Measurements from ENCODE around the gene PEAK1. TPM values are rescaled to one million over a fixed set of nuclear protein-coding genes. Genes with fewer than 3 reads are reported as not detected.

The PEAK1 gene
- total and polyA plus RNA-seq, 9 of the 15 experiments (the other 6 are each of a cell fraction or from before 2014, with no cell fraction given) = 0.99 to 22.4 (median 10.8) TPM

DNA sequence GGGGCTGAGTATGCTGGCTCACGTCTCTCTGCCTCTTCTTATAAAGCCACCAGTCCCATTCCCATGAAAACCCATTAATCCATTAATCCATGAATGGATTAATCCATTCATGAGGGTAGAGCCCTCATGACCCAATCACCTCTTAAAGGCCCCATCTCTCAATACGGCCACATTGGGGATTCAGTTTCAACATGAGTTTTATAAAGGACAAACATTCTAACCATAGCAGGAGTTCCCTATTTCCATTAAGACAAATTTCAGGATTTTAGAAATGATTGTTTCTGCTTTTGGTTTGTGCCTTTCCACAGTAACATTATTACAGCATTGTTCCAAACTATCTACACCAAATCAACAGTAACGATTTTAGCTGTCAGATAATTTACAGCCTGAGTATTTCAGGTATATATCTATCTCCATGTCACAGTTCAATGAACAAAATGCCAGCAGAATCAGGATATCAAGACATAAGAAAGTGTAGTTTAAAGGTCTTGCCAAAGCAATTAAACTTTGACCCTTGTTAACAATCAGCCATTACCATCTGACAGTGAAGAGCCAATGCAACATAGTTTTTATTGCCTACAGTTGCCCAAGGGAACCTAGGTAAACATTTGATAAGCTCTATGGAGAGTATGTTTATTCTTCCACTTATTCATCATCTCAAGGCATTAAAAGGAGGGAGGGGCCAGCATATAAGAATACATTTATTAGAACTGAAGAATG, 352.8 kb downstream of the PEAK1 start (continued):
- TF ChIP-seq, protein P1, sequence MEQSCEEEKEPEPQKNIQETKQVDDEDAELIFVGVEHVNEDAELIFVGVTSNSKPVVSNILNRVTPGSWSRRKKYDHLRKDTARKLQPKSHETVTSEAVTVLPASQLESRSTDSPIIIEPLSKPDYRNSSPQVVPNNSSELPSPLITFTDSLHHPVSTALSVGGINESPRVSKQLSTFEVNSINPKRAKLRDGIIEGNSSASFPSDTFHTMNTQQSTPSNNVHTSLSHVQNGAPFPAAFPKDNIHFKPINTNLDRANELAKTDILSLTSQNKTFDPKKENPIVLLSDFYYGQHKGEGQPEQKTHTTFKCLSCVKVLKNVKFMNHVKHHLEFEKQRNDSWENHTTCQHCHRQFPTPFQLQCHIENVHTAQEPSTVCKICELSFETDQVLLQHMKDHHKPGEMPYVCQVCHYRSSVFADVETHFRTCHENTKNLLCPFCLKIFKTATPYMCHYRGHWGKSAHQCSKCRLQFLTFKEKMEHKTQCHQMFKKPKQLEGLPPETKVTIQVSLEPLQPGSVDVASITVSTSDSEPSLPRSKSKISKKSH (CRISPR knock-in tag; IDR thresholded peaks at IDR 0.05) = no peak
- TF ChIP-seq ZNF785 (CRISPR knock-in tag; IDR thresholded peaks at IDR 0.05) (no peak), L3MBTL2 (IDR thresholded peaks at IDR 0.05) (no peak), MEIS2 (IDR thresholded peaks at IDR 0.05; ENCODE audit: partially characterized antibody) (peak; percentile 65), ZEB2 (IDR thresholded peaks at IDR 0.05) (no peak), NR2C1 (IDR thresholded peaks at IDR 0.05) (peak; percentile 55; the same call in 1 of the 2 replicates), NR2C1 (tag; IDR thresholded peaks at IDR 0.05) (peak; percentile 82), ZNF133 (CRISPR knock-in tag; IDR thresholded peaks at IDR 0.05) (no peak), RFX1 (IDR thresholded peaks at IDR 0.05) (peak; percentile 59), TARDBP (IDR thresholded peaks at IDR 0.05) (no peak), JUN (IDR thresholded peaks at IDR 0.05; ENCODE audit: borderline replicate concordance, low read depth, low read length) (no peak), JUN (CRISPR knock-in tag; IDR thresholded peaks at IDR 0.05; ENCODE audit: borderline replicate concordance) (no peak), ARID1B (IDR thresholded peaks at IDR 0.05) (peak; percentile 64), FOSL1 (tag; conservative IDR thresholded peaks at IDR 0.05) (0 out of 2 replicates have a peak, but pooled peaks have one; percentile 27), NCOR1 (IDR thresholded peaks at IDR 0.05) (peak; percentile 52; the same call in 1 of the 2 replicates), MED1 (CRISPR knock-in tag; IDR thresholded peaks at IDR 0.05; ENCODE audit: borderline replicate concordance) (no peak), RBM34 (IDR thresholded peaks at IDR 0.05; ENCODE audit: borderline replicate concordance, insufficient read depth, low read length) (no peak), ZNF695 (CRISPR knock-in tag; IDR thresholded peaks at IDR 0.05) (no peak), EZH2 (IDR thresholded peaks at IDR 0.05; ENCODE audit: borderline replicate concordance, low read depth, low read length) (no peak), ZFPM2 (CRISPR knock-in tag; IDR thresholded peaks at IDR 0.05) (no peak), HNRNPH1 (optimal IDR thresholded peaks at IDR 0.05; ENCODE audit: low read depth, low read length) (no peak)
- TF ChIP-seq, protein P2, sequence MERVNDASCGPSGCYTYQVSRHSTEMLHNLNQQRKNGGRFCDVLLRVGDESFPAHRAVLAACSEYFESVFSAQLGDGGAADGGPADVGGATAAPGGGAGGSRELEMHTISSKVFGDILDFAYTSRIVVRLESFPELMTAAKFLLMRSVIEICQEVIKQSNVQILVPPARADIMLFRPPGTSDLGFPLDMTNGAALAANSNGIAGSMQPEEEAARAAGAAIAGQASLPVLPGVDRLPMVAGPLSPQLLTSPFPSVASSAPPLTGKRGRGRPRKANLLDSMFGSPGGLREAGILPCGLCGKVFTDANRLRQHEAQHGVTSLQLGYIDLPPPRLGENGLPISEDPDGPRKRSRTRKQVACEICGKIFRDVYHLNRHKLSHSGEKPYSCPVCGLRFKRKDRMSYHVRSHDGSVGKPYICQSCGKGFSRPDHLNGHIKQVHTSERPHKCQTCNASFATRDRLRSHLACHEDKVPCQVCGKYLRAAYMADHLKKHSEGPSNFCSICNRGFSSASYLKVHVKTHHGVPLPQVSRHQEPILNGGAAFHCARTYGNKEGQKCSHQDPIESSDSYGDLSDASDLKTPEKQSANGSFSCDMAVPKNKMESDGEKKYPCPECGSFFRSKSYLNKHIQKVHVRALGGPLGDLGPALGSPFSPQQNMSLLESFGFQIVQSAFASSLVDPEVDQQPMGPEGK (CRISPR knock-in tag; IDR thresholded peaks at IDR 0.05; ENCODE audit: borderline replicate concordance) = no peak
- TF ChIP-seq, protein P3, sequence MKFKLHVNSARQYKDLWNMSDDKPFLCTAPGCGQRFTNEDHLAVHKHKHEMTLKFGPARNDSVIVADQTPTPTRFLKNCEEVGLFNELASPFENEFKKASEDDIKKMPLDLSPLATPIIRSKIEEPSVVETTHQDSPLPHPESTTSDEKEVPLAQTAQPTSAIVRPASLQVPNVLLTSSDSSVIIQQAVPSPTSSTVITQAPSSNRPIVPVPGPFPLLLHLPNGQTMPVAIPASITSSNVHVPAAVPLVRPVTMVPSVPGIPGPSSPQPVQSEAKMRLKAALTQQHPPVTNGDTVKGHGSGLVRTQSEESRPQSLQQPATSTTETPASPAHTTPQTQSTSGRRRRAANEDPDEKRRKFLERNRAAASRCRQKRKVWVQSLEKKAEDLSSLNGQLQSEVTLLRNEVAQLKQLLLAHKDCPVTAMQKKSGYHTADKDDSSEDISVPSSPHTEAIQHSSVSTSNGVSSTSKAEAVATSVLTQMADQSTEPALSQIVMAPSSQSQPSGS (CRISPR knock-in tag; IDR thresholded peaks at IDR 0.05) = no peak
- TF ChIP-seq, protein P4, sequence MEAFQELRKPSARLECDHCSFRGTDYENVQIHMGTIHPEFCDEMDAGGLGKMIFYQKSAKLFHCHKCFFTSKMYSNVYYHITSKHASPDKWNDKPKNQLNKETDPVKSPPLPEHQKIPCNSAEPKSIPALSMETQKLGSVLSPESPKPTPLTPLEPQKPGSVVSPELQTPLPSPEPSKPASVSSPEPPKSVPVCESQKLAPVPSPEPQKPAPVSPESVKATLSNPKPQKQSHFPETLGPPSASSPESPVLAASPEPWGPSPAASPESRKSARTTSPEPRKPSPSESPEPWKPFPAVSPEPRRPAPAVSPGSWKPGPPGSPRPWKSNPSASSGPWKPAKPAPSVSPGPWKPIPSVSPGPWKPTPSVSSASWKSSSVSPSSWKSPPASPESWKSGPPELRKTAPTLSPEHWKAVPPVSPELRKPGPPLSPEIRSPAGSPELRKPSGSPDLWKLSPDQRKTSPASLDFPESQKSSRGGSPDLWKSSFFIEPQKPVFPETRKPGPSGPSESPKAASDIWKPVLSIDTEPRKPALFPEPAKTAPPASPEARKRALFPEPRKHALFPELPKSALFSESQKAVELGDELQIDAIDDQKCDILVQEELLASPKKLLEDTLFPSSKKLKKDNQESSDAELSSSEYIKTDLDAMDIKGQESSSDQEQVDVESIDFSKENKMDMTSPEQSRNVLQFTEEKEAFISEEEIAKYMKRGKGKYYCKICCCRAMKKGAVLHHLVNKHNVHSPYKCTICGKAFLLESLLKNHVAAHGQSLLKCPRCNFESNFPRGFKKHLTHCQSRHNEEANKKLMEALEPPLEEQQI (IDR thresholded peaks at IDR 0.05) = no peak

Measured in K562 (cell line).